HG03060 (cell line): ENCODE results near the gene SFTPA2.
"Not testable (repeated sequence)": the region's sequence is repeated elsewhere in the genome, so short reads cannot be mapped to it uniquely, and the experiment has no call there.

Experiments used
- ATAC-seq: cut with Tn5 transposase; IDR thresholded peaks from one replicate; pipeline ENCODE4 v1.9.1; 2021; ENCODE audit warnings: low read depth, moderate number of reproducible peaks; ENCODE audit not compliant: unreplicated experiment

Gene SFTPA2

DNA sequence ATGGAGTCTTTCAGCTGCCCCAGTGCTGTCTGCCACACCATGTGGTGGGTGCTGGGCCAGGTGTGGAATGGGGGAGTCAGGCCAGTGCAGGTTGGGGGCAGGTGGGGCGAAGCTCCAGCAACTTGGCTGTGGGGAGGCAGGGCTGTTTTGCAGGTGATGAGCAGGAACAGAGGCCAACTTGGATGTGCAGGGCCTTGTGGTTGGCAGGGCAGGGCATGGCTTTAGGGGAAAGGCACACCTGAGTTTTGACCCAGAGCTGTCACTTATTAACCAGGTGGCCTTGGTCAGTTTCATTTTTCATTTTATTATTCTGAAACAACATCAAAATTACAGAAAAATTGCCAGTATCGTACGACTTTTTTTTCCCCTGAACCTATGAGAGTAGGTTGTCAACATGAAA is 1.1 kb upstream of the SFTPA2 start:
- ATAC-seq, result no peak

DNA sequence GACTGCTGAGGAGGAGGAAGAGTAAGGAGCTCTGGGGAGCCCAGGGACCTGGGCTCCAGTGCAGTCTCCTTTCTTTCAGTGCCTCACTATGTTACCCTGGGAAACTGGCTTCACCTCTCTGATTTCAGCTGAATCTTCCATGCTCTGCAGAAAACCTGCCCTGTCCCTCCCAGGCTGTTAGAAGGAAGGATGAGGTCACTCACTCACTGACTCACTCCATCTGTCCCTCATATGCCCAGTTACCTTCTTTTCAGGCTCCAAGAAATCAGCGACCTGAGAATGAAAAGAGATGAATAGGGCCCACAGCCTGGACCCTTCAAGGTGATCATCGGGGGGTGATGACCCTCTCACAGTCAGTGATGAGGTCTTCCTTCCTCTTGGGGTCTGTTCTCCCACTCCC is 481 bp downstream of the SFTPA2 start:
- ATAC-seq, result no peak

DNA sequence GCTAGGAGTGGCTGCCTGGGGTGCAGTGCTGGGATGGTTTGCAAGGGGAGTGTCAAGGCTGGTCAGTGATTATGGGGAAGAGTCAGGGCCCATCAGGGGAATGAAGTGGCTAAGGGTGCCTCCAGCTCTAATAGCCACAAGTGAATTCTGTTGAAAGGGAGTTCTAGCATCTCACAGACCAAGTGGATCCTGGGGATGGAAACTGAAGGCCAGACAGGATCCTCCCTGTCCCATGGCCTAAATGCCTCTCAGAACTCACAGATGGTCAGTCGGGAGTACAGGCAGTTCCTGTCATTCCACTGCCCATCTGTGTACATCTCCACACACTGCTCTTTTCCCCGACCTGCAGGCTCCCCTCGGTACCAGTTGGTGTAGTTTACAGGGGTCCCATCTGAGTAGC is 3.2 kb downstream of the SFTPA2 start:
- not testable (repeated sequence) for ATAC-seq

DNA sequence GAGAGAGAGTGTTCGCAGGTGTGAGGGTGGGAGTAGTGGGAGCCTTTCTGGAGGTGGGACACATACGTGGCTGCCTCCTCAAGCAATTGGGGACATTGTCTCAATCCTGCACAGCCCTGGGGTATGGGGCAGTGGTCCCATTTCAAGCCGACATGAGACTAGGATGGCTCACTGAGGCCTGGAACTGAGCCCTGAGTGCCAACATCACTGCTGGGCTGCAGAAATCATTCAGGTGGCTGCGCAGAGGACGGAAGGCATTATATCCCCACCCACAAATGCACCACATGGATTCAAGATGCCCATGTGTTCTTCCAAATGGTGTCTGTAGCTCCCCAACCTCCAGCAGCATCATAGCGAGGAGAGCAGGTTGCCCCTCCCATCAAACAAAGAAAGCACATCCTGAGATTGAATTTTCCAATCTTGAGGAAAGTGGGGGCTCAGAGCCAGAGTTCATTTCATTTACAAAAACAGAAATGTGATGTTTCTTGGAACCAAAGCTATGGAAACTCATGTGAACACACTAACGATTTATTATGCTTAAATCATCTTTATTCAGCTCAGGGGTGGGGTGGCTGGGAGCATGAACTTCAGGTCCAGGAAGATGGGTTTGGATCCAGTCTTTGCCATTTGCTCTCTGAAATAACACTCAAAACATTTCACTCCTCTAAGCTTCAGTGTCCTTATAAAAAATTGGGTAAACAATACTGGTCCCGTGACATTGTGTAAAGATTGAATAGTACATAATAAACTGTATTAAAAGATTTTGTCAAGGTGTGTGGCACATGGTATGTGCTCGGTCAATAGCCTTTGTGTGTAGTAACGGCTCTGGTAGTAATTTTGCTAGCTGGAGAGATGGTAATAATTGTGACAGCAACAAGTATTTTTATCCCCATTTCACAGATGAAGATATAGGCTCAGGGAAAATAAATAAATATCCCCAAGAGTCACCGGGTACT is 4.6 kb downstream of the SFTPA2 start:
- ATAC-seq, result no peak

DNA sequence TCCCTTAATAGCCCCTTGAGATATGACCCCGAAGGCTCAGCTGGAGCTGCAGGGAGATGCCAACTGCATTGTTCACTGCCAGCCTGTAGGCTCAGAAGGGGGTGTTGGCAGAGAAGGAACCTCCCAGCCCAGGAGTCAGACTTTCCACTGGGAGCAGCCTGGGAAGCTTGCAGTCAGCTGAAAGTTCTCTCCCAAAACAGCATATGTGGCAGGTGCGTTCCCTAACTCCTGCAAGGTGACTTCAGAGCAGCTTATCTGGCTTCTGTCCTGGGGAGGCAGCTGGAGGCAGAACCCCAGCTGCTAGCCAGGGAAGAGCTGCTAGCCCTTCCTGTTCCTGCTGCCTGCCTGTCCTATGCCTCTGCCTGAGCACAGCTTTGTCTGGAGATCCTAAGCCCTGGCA is 8.1 kb downstream of the SFTPA2 start:
- ATAC-seq, result no peak

DNA sequence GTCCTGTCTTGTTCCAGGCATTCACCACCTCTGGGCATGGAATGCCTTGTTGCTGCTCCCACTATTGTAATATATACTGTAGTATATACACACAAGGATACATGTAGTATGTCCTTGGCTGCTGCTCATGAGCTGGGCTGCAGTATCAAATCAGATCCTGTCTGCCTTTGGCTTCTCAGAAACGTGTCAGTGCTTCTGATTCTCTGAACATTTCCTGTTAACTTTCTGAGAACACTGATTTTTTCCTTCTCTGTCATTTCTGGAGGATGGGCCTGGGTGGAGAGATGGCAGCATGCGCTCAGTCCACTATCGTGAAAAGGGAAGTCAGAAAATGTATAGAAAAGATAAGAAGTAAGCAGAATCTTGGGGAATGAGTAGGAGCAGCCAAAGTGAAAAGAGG is 12.2 kb downstream of the SFTPA2 start:
- ATAC-seq, result no peak

DNA sequence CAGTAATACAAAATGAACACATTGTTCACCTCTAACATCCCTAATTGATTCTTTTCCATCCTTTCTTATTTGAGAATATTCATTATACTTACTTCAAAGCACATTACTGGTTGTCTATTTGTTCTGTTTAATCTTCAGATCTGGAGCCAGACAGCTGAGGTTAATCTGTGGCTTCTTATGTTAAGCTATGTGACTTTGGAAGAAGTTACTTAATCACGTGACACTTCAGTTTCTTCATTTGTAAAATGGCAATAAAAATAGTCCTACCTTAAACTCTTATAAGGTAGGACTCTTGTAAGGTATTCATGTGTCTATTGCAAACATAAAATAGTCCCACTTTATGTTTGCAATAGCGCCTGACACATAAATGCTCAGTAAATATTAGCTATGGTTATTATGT is 13.1 kb downstream of the SFTPA2 start:
- ATAC-seq, result not testable (repeated sequence)

DNA sequence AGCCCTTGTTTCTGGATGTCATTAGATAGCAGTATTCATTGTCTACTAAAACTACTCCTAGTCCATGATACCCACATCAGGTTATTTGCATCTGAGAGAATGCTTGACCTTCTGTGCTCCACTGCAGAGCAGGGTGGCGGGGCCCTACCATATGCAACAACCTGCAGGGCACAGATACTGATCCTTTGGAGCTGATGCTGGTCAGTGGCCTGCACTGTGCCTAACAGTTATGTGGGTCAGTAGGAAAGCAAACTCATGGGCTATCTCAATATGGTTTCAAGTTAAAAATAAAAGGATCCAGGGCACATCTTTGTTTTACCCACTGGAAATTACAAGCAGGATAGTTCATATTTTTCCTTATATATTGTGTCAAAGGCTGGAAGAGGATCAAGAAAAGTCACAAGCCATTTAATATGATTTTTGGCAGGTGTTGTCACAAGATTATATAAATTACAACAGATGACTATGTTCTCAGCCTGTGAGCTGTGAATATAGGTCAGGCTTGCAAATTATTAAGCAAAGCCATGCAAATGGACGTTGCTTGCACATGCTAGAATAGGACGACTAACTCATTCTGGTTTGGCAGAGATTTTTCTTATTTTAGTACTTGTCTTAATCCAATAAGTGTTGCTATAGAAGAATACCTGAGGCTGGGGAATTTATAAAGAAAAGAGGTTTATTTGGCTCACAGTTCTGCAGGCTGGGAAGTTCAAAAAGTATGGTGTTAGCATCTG is 15.1 kb downstream of the SFTPA2 start:
- ATAC-seq, result not testable (repeated sequence)

DNA sequence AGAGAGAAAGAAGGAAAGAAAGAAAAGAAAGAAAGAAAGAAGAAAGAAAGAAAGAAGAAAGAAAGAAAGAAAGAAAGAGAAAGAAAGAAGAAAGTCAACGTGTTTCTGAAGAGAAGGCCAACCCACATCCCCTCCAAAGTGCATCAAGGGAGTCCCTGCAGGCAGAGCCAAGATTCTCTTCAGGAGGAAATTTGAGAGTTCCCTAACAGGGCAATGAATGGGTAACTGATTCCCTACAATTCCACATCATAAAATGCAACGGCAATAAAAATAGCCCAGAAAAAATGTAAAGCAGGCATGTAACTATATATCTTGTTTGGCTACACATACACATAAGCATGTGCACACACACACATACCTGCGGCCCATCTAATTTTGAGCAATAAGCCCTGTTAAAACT is 15.8 kb downstream of the SFTPA2 start:
- ATAC-seq, result not testable (repeated sequence)

DNA sequence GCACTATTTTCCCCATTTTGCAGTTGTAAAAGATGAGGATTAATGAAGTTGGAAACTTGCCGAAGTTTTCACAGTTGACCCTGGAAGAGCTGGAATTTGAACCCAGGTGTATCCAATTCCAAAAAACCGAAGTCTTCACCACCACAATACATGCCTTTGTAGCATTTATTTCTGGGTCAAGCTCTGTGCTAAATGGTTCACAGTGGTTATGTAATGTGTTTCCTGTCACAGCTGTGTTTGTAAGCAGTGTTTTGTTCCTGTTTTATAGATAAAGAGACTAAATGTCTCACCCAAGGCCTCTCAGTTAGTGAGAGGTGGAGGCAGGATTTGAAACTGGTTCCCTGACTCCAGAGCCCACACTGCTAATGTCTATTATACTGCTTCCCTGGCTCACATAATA is 17.6 kb downstream of the SFTPA2 start:
- no peak for ATAC-seq

DNA sequence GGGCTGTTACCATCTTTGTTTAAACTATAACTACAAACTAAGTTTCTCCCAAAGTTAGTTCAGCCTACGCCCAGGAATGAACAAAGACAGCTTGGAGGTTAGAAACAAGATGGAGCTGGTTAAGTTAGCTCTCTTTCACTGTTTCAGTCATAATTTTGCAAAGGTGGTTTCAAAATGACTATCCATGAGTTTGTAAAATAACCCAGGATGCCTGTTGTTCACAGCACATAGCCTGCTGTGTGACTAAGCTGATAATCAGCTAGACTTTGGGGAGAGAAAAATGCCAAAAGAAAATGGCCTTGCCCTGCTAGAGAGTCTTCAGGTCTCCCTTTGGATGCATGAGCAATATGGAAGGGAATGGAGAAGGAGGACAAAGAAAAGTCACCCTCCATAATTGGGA is 19.3 kb downstream of the SFTPA2 start:
- peak; percentile 87 for ATAC-seq

DNA sequence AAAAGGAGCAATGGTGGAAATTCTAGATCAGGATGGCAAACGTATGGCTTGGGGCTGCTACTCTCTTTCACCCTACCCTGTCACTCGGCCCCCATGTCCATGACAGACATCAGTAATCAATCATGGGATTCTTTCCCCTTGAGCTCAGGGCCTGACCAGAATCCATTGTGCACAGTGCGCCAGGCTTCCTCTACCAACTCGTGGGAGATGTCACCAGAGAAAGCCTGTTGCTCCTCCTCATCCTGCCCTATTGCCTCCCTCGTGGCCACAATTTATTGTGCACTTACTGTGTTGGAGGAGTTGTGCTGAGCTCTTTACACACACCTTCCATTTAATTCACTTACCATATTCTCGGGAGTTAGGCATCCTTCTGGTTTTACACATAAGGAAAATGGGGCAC is 21.9 kb downstream of the SFTPA2 start:
- ATAC-seq, result not testable (repeated sequence)

DNA sequence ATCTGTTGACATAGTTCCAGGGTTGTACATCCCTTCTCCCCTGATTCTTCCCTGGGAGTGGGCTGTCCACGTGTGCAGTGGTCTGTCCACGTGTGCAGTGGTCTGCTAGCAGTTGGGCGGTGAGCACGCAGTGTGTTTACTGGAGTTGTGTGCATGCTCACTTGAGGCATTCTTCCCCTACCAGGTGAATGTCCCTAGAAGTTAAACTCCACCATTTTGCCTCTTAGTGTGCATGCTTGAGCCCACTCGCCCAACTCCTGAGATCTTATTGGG is 26.4 kb downstream of the SFTPA2 start:
- not testable (repeated sequence) for ATAC-seq

DNA sequence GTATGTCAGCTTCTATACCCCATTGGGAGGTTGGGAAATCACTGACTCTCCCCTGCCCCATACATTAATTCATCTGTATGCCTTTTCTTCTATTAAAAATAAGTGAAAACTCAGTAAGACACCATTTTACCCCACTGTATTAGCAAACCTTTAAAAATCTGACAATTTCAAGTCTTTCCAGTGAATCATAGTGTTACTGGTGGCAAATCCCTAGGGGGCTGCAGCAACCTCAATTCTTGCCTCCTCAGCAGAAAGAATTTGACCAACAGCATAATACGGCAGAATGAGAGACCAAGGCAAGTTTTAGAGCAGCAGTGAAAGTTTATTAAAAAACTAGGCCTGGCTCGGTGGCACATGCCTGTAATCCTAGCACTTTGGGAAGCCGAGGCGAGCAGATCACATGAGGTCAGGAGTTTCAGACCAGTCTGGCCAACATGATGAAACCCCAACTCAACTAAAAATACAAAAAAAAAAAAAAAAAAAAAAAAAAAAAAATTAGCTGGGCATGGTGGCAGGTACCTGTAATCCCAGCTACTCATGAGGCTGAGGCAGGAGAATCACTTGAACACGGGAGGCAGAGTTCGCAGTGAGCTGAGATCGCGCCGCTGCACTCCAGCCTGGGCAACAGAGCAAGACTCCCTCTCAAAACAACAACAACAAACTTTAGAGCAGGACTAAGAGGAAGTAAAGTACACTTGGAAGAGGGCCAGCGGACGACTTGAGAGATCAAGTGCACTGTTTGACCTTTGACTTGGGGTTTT is 26.9 kb downstream of the SFTPA2 start:
- ATAC-seq, result not testable (repeated sequence)

DNA sequence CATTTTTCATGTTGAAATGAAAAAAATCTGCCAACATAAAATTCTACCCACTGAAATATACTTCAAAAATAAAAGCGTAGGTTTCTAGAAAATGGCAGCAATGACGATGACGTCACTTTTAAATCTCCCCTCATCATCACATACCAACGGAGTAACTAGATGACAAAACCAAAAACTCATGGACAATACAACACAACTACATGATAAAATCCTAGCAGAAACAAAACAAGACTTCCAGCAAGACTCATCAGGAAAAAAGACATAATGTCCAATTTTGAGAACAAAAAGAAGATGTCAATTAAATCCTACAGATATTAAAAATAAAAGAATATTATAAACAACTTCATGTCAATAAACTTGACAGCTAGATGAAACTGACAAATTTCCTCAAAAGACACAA is 31.9 kb downstream of the SFTPA2 start:
- ATAC-seq, result not testable (repeated sequence)

DNA sequence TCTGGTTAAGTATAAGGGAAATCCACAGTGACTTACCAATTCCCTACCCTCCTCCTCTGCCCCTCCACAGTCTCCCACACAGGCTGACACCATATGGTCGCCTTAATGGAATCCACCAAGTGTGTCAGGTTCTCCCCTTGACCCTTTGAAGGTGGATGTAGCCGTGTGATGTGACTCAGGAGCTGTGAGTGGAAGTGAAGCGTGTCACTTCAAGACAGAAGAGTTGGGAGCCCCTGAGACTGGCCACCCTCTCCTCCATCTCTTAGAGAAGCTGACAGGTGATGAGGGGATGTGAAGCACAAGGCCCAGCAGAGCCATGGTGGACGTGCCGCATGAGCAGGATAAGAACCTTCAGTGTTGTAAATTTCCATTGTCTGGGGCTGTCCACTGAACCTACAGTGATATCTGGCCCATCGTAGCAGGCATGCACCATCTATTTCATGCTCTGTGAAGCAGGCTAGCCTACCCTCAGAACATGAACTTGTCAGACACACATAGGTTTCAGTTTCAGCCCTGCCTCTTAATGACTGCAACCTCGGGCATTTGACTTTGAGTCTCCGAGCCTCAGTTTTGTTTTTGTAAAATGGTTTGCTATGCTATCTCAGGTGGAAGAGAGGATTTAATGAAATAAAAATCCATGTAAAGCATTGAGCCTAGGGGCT is 35.0 kb downstream of the SFTPA2 start:
- peak; percentile 90 for ATAC-seq

DNA sequence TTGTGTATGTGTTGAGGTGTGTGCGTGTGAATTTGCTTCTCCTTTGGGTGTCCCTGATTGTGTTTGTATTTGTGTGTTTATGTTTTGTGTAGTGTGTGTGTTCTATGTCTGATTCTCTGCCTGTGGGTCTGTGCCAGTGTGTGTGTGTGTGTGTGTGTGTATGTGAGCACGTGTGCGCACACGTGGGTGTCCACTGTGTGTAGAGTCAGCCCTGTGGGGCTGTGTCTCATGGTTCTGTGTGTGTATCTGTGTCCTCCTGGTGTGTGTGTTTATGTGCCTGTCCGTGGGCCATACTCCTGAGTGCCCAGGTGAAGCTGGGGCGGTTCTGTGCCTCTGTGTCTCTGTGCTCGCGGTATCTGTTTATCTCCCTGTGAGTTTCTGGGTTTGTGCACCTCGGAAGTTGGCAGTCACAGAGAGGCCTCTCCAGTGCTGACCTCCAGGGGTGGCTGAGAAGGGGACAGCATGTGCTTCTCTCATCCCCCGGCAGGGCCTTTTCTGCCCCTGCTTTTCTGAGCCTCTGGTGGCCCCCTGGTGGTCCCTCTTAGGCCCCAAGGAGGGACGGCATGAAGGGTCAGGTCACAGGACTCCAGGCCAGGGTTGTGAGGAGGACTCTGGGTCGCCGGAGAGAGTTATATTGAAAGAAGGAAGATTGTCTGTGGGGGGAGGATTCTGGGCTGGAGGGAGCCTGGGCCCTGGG is 36.9 kb downstream of the SFTPA2 start:
- ATAC-seq, result not testable (repeated sequence)

DNA sequence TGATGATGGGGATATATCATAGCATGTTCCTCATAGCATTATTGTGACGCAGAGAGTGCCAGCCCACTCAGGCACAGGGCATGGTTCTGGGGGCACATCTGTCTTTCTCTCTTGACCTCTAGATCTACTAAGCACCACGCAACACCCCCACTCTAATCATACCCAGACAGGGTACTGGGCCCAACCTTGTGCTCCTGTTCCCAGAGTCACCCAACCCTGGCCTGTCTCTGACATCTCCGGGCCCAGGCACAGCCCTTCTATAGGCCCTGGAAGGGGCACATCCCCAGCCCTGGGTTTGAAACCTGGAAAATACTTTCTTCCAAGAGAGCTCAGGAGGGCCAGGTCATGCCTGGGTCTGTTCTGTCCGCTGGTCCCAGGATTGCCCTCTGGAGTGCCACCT is 37.7 kb downstream of the SFTPA2 start:
- not testable (repeated sequence) for ATAC-seq

DNA sequence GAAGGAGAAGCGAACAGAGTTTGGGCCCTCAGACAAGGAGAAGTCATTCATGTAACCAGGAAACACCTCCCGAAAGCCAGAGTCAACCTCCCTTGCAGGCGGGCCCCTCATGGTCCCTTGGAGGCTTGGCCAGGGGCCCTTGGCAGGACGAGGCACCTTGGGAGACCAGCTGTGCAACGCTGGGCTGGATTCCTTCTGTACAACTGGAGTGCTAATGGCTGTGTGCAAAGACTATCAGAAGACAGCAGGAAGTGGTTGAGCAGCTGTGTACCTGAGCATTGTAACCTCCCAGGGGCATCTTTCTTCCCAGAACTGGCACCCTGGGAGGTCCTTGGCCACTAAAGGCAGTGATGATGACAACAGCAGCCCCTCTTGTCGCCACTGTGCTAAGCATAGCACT is 38.5 kb downstream of the SFTPA2 start:
- not testable (repeated sequence) for ATAC-seq

DNA sequence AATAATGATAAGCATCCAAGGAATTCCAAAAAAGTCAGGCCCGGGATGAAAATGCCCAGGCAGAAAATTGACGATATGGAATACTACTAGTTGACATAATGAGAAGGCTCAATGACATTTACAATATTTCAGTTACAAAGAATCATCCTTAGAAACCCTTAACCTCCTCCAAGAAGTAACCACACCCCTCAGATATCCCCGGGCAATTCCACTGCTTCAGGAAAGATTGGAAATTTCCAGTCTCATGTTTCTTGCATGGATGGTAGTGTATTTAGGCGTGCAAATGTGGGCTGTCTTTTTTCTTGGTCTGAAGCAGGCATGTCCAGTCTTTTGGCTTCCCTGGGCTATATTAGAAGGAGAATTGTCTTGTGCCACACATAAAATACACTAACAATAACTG is 42.6 kb downstream of the SFTPA2 start:
- ATAC-seq, result not testable (repeated sequence)
